HepG2 (cell line): ENCODE measurements around the gene TBCE. TPM values are rescaled to one million over a fixed set of nuclear protein-coding genes. Genes with fewer than 3 reads are reported as not detected.

ENCODE experiments used
- ARID5B ChIP-seq: IDR thresholded peaks from 2 replicates; pipeline ENCODE4 v1.4.0; 2020; ENCODE audit warnings: mild to moderate bottlenecking, missing genetic modification reagents
- BRCA1 ChIP-seq: sonication (generic); formaldehyde crosslinking; IDR thresholded peaks from 2 replicates; pipeline ENCODE4 v1.4.0; 2020; ENCODE audit warnings: missing genetic modification reagents
- ELF3 ChIP-seq: IDR thresholded peaks from 2 replicates; pipeline ENCODE4 v1.6.1; 2016; ENCODE audit warnings: missing genetic modification reagents, missing compliant biosample characterization
- ESRRA ChIP-seq: sonication (generic); formaldehyde crosslinking; IDR thresholded peaks from 2 replicates; pipeline ENCODE4 v1.5.1; 2020; ENCODE audit warnings: mild to moderate bottlenecking, low read depth, missing genetic modification reagents
- FOXK2 ChIP-seq: fragments of 450-650 bp; IDR thresholded peaks from 2 replicates; pipeline ENCODE4 v1.6.1; 2016
- HOXA9 ChIP-seq: sonication (generic); formaldehyde crosslinking; IDR thresholded peaks from 2 replicates; pipeline ENCODE4 v1.8.1; 2022; ENCODE audit warnings: missing genetic modification reagents, mild to moderate bottlenecking, moderate library complexity, borderline replicate concordance
- IRF1 ChIP-seq: sonication (generic); formaldehyde crosslinking; IDR thresholded peaks from 2 replicates; pipeline ENCODE4 v1.4.0; 2020; ENCODE audit warnings: low read depth, mild to moderate bottlenecking, missing genetic modification reagents
- JDP2 ChIP-seq: sonication (generic); formaldehyde crosslinking; IDR thresholded peaks from 2 replicates; pipeline ENCODE4 v1.8.1; 2022; ENCODE audit warnings: missing genetic modification reagents, borderline replicate concordance
- MIER2 ChIP-seq: IDR thresholded peaks from 2 replicates; pipeline ENCODE4 v1.6.1; 2016; ENCODE audit warnings: missing biosample characterization, missing genetic modification reagents
- MTA3 ChIP-seq: sonication (generic); formaldehyde crosslinking; IDR thresholded peaks from 2 replicates; pipeline ENCODE4 v1.4.0; 2020; ENCODE audit warnings: missing genetic modification reagents
- MYNN ChIP-seq: sonication (generic); formaldehyde crosslinking; IDR thresholded peaks from 2 replicates; pipeline ENCODE4 v1.4.0; 2020; ENCODE audit warnings: mild to moderate bottlenecking, low read depth, missing genetic modification reagents
- NFKBIZ ChIP-seq: IDR thresholded peaks from 2 replicates; pipeline ENCODE4 v1.6.1; 2018; ENCODE audit warnings: missing genetic modification reagents, missing compliant biosample characterization
- REL ChIP-seq: sonication (generic); formaldehyde crosslinking; conservative IDR thresholded peaks from 2 replicates; pipeline ENCODE4 v1.8.0; 2022; ENCODE audit warnings: mild to moderate bottlenecking, missing genetic modification reagents, moderate library complexity
- RFX5 ChIP-seq: IDR thresholded peaks from 2 replicates; pipeline ENCODE4 v1.6.1; 2011; ENCODE audit warnings: low read depth, low read length, improper control_type of control experiment
- SMARCE1 ChIP-seq: fragments of 450-650 bp; IDR thresholded peaks from 2 replicates; pipeline ENCODE4 v1.6.1; 2017; ENCODE audit warnings: borderline replicate concordance
- TAF1 ChIP-seq: sonication (generic); formaldehyde crosslinking; IDR thresholded peaks from 2 replicates; pipeline ENCODE4 v1.4.0; 2020; ENCODE audit warnings: missing genetic modification reagents
- TARDBP ChIP-seq: sonication (generic); formaldehyde crosslinking; IDR thresholded peaks from 2 replicates; pipeline ENCODE4 v1.8.0; 2022; ENCODE audit warnings: mild to moderate bottlenecking, missing genetic modification reagents
- TOE1 ChIP-seq: sonication (generic); formaldehyde crosslinking; IDR thresholded peaks from 2 replicates; pipeline ENCODE4 v1.4.0; 2020; ENCODE audit warnings: mild to moderate bottlenecking, missing genetic modification reagents
- ZFP91 ChIP-seq: sonication (generic); formaldehyde crosslinking; IDR thresholded peaks from 2 replicates; pipeline ENCODE4 v1.9.0; 2022; ENCODE audit warnings: missing genetic modification reagents, mild to moderate bottlenecking, borderline replicate concordance
- ZNF234 ChIP-seq: sonication (generic); formaldehyde crosslinking; conservative IDR thresholded peaks from 2 replicates; pipeline ENCODE4 v1.5.1; 2020; ENCODE audit warnings: mild to moderate bottlenecking, missing genetic modification reagents
- ZNF552 ChIP-seq: sonication (generic); formaldehyde crosslinking; IDR thresholded peaks from 2 replicates; pipeline ENCODE4 v1.9.0; 2022; ENCODE audit warnings: missing genetic modification reagents, mild to moderate bottlenecking, borderline replicate concordance
- ZNF709 ChIP-seq: sonication (generic); formaldehyde crosslinking; IDR thresholded peaks from 2 replicates; pipeline ENCODE4 v1.5.0; 2020; ENCODE audit warnings: mild to moderate bottlenecking, missing genetic modification reagents
- ZNF780A ChIP-seq: sonication (generic); formaldehyde crosslinking; IDR thresholded peaks from 2 replicates; pipeline ENCODE4 v1.8.0; 2022; ENCODE audit warnings: mild to moderate bottlenecking, missing genetic modification reagents, moderate library complexity
- ZNF841 ChIP-seq: sonication (generic); formaldehyde crosslinking; IDR thresholded peaks from 2 replicates; pipeline ENCODE4 v1.8.1; 2023; ENCODE audit warnings: missing genetic modification reagents, borderline replicate concordance
- polyA plus RNA-seq, 8 experiments: library from polyadenylated mRNA; depleted of rRNA in 3 of 8; stranded (reverse) in 7 of 8; unstranded in 1 of 8; fragments of >200 nt; fragmentation: Illumina TruSeq in 4 of 8; extraction: Trizol in 4 of 8; gene quantifications; 2 replicates each; pipeline versions ENCODE4 v1.2.1 to v1.2.3, GENCODE V29; 2011 to 2016; ENCODE audit warnings: low read depth in 4 of 8, missing spikeins in 1 of 8, mixed read lengths in 1 of 8; ENCODE audit not compliant: insufficient read depth in 1 of 8
- total RNA-seq, 5 experiments: library from RNA; depleted of rRNA; stranded (reverse); fragments of >200 nt; fragmentation: Illumina TruSeq; extraction: Trizol; gene quantifications; 2 replicates each; pipeline ENCODE4 v1.2.3, GENCODE V29; 2016; ENCODE audit warnings: low read depth in 1 of 5
- TF ChIP-seq, protein P1 (sequence below): sonication (generic); formaldehyde crosslinking; IDR thresholded peaks from 2 replicates; pipeline ENCODE4 v1.5.0; 2020; ENCODE audit warnings: mild to moderate bottlenecking, low read depth, missing genetic modification reagents, borderline replicate concordance

Gene TBCE
- total and polyA plus RNA-seq, 2 of the 13 experiments (the other 11 are each of a cell fraction or from before 2014, with no cell fraction given) = 25.6 to 31.1 TPM

DNA sequence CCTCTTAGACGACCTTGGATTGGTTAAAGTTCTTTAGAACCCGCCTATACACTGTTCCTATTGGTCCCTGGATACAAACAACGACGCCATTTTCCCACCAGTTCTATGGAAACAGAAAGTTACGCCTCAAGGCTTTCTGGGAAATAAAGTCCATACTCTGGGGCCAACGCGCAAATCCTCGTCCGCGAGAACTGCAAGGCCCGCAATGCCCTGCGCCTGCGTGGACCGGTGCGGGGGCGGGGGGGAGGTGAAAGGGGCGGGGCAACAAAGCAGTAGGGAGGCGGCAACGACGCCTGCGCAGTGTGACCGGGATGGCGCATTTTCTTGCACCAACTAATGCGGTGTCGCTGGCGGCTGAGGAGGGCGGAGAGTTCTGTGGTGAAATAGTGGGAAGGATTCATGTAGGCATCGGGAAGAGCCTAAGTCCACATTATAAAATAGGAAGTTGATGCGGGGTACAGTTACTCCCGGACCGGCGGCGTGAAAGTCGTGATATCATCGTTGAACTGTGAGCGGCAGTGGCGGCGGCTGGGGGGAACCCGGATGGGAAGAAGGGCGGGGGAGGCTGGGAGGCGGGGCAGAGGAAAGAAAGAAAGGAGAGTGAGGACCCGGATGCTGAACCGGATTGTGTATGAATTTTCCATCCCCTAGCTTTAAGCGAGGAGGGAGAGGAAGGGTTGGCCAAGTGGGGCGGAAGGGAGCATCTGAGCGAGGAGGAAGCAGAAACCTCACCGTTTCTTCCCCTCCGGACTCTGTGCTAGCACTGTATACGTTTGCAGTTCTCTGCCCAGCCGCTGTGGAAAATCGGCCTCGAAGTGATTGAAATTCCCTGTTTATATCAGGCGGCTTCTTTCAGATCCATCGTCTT, 38.7 kb upstream of the TBCE start, which contains the start of gene GGPS1 (continued):
- 0 out of 2 replicates have a peak, but pooled peaks have one; percentile 26 for TF ChIP-seq ARID5B (CRISPR knock-in tag)
- 0 out of 2 replicates have a peak, but pooled peaks have one; percentile 6 for TF ChIP-seq FOXK2
- TF ChIP-seq MTA3 (CRISPR knock-in tag) = no peak
- no peak for TF ChIP-seq IRF1
- TF ChIP-seq TOE1 = 0 out of 2 replicates have a peak, but pooled peaks have one; percentile 44
- TF ChIP-seq ZNF841 (CRISPR knock-in tag) = no peak
- TF ChIP-seq JDP2 (CRISPR knock-in tag) = no peak
- peak; percentile 21; the same call in 1 of the 2 replicates for TF ChIP-seq ZNF780A (CRISPR knock-in tag)
- no peak for TF ChIP-seq BRCA1 (CRISPR knock-in tag)
- no peak for TF ChIP-seq ZNF552 (CRISPR knock-in tag)
- no peak for TF ChIP-seq ZNF234 (CRISPR knock-in tag)
- no peak for TF ChIP-seq RFX5
- no peak for TF ChIP-seq TARDBP (CRISPR knock-in tag)
- no peak for TF ChIP-seq NFKBIZ (CRISPR knock-in tag)
- TF ChIP-seq TAF1 (CRISPR knock-in tag) = peak; percentile 84
- TF ChIP-seq ZNF709 (CRISPR knock-in tag) = peak; percentile 86
- TF ChIP-seq REL = no peak
- peak; percentile 81 for TF ChIP-seq ELF3 (CRISPR knock-in tag)
- no peak; the same call in none of the 2 replicates for TF ChIP-seq ZFP91
- no peak for TF ChIP-seq SMARCE1
- TF ChIP-seq HOXA9 (CRISPR knock-in tag) = no peak
- TF ChIP-seq MIER2 (CRISPR knock-in tag) = no peak
- TF ChIP-seq MYNN (CRISPR knock-in tag) = no peak
- TF ChIP-seq ESRRA (CRISPR knock-in tag) = no peak
- TF ChIP-seq, protein P1, sequence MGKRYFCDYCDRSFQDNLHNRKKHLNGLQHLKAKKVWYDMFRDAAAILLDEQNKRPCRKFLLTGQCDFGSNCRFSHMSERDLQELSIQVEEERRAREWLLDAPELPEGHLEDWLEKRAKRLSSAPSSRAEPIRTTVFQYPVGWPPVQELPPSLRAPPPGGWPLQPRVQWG = no peak
